Mesenchymal stem cell (in vitro differentiated cells and primary cell): ENCODE measurements around the gene FH.

ENCODE experiments used
- DNase-seq: peaks from one replicate; pipeline ENCODE4 v3.0.0-alpha.2; 2013
- H2AFZ ChIP-seq: one replicate; pipeline ENCODE4 v1.6.1; 2013; ENCODE audit warnings: low read depth, mild to moderate bottlenecking, control low read depth, inconsistent platforms, low read length, moderate library complexity
- H2AK5ac ChIP-seq: 2 replicates; pipeline ENCODE4 v1.6.1; 2013; ENCODE audit warnings: low read length, moderate library complexity, mild to moderate bottlenecking, inconsistent platforms; ENCODE audit not compliant: severe bottlenecking
- H2BK120ac ChIP-seq: one replicate; pipeline ENCODE4 v1.6.1; 2013; ENCODE audit warnings: low read depth, mild to moderate bottlenecking, inconsistent platforms, low read length, moderate library complexity
- H2BK12ac ChIP-seq, 2 experiments: one replicate each; pipeline ENCODE4 v1.6.1; 2013; ENCODE audit warnings: inconsistent platforms in 2 of 2, low read length in 2 of 2, mild to moderate bottlenecking in 2 of 2, moderate library complexity in 2 of 2, control low read depth in 1 of 2
- H2BK15ac ChIP-seq: one replicate; pipeline ENCODE4 v1.6.1; 2013; ENCODE audit warnings: mild to moderate bottlenecking, low read depth, inconsistent platforms; ENCODE audit not compliant: poor library complexity, severe bottlenecking
- H2BK5ac ChIP-seq: 2 replicates; pipeline ENCODE4 v1.6.1; 2013; ENCODE audit warnings: low read depth, mild to moderate bottlenecking, low read length, control low read depth, inconsistent platforms; ENCODE audit not compliant: poor library complexity, severe bottlenecking
- H3K14ac ChIP-seq, 2 experiments: one replicate each; pipeline ENCODE4 v1.6.1; 2013; ENCODE audit warnings: inconsistent platforms in 2 of 2, low read length in 2 of 2, control low read depth in 1 of 2, mild to moderate bottlenecking in 1 of 2, moderate library complexity in 1 of 2
- H3K18ac ChIP-seq, 2 experiments: one replicate each; pipeline ENCODE4 v1.6.1; 2013; ENCODE audit warnings: inconsistent platforms in 2 of 2, low read length in 2 of 2, control low read depth in 1 of 2, low read depth in 1 of 2, mild to moderate bottlenecking in 1 of 2
- H3K23ac ChIP-seq, 2 experiments: one replicate each; pipeline ENCODE4 v1.6.1; 2013; ENCODE audit warnings: inconsistent platforms in 2 of 2, low read length in 2 of 2, mild to moderate bottlenecking in 2 of 2, moderate library complexity in 2 of 2, control low read depth in 1 of 2
- H3K27ac ChIP-seq: 2 replicates; pipeline ENCODE4 v1.5.1; 2013; ENCODE audit warnings: mild to moderate bottlenecking, moderate library complexity, low read length, control low read depth, inconsistent platforms; ENCODE audit not compliant: poor library complexity, severe bottlenecking
- H3K27me3 ChIP-seq, 2 experiments: 2 replicates each; pipeline versions ENCODE4 v1.6.1 to v1.7.0; 2013; ENCODE audit warnings: low read length in 2 of 2, mild to moderate bottlenecking in 2 of 2, moderate library complexity in 2 of 2, control low read depth in 1 of 2, inconsistent platforms in 1 of 2; ENCODE audit not compliant: control insufficient read depth in 1 of 2, insufficient read depth in 1 of 2
- H3K36me3 ChIP-seq, 2 experiments: 2 replicates each; pipeline versions ENCODE4 v1.6.1 to v1.7.0; 2013; ENCODE audit warnings: low read length in 2 of 2, control low read depth in 1 of 2, inconsistent platforms in 1 of 2, low read depth in 1 of 2, mild to moderate bottlenecking in 1 of 2; ENCODE audit not compliant: insufficient read depth in 2 of 2, control insufficient read depth in 1 of 2
- H3K4ac ChIP-seq, 2 experiments: one replicate each; pipeline ENCODE4 v1.6.1; 2013; ENCODE audit warnings: inconsistent platforms in 2 of 2, low read length in 2 of 2, mild to moderate bottlenecking in 2 of 2, moderate library complexity in 2 of 2, control low read depth in 1 of 2, low read depth in 1 of 2
- H3K4me1 ChIP-seq: 2 replicates; pipeline ENCODE4 v1.6.1; 2013; ENCODE audit warnings: low read depth, low read length, control low read depth; ENCODE audit not compliant: control insufficient read depth, insufficient read depth
- H3K4me2 ChIP-seq: 2 replicates; pipeline ENCODE4 v1.6.1; 2013; ENCODE audit warnings: low read length, mild to moderate bottlenecking, inconsistent platforms; ENCODE audit not compliant: poor library complexity, severe bottlenecking
- H3K4me3 ChIP-seq, 2 experiments: 2 replicates each; pipeline versions ENCODE4 v1.5.1 to v1.7.0; 2013; ENCODE audit warnings: low read length in 2 of 2, mild to moderate bottlenecking in 2 of 2, control low read depth in 1 of 2, low read depth in 1 of 2; ENCODE audit not compliant: insufficient read depth in 1 of 2
- H3K79me1 ChIP-seq: replicated peaks from 2 replicates; pipeline ENCODE4 v1.6.1; 2013; ENCODE audit warnings: mild to moderate bottlenecking, control low read depth, low read length, inconsistent platforms; ENCODE audit not compliant: poor library complexity, severe bottlenecking
- H3K9ac ChIP-seq: 2 replicates; pipeline ENCODE4 v1.7.0; 2013; ENCODE audit warnings: mild to moderate bottlenecking, low read length, moderate library complexity
- H3K9me3 ChIP-seq: 2 replicates; pipeline ENCODE4 v1.7.0; 2013; ENCODE audit warnings: mild to moderate bottlenecking, low read length; ENCODE audit not compliant: control insufficient read depth
- H4K8ac ChIP-seq: one replicate; pipeline ENCODE4 v1.6.1; 2013; ENCODE audit warnings: inconsistent platforms, mild to moderate bottlenecking, low read length, moderate library complexity
- H4K91ac ChIP-seq: one replicate; pipeline ENCODE4 v1.6.1; 2013; ENCODE audit warnings: mild to moderate bottlenecking, low read length, inconsistent platforms
- WGBS: methylation state at CpG from one replicate; pipeline ENCODE4 v1.1.7; 2013; ENCODE audit warnings: mixed read lengths; 5-methylcytosine and 5-hydroxymethylcytosine counted together

The FH gene

GRCh38 chr1:241459186-241459802 is 60.3 kb downstream of the FH start:
- Histone ChIP-seq H3K9ac (no peak overlapping the region), H4K91ac (no peak overlapping the region), H3K79me1 (no peaks in the 10 kb centered on the region), H2BK120ac (no peak overlapping the region), H3K36me3 (no peaks in the 10 kb centered on the region), H3K4ac (no peak overlapping the region), H2BK15ac (no peak overlapping the region), H3K4me2 (no peak overlapping the region), H2BK12ac (no peak overlapping the region), H3K4me1 (no peaks in the 10 kb centered on the region), H3K27me3 (no peaks in the 10 kb centered on the region), H3K4me3 (no peak overlapping the region), H3K23ac (no peak overlapping the region), H2BK5ac (no peak overlapping the region), H2AFZ (no peak overlapping the region), H4K8ac (no peak overlapping the region), H3K9me3 (no peaks in the 10 kb centered on the region), H2AK5ac (no peak overlapping the region), H3K18ac (no peak overlapping the region), H3K27ac (no peak overlapping the region), H3K14ac (no peak overlapping the region)
- DNase-seq: no peak
- WGBS: 39% methylated on average over 2 of the region's 2 CpGs

DNA sequence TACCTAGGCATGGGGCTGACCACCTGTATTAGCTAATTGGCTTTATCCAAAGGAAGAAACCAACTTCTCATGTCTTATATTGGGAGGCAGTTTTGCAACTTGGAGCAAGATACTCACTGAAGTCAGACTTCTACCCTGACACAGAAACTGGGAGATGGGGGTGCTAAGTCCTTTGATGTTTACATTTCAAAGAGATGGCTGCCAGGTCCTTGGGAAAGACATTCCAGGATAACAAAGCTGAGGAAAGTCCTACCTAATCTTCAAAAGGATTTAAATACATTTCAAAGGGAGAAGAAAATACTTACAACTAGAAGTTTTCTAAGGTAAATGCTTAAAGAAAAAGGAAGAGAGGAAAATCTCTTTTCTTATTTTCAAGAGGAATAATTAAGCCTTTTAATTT is 62.1 kb downstream of the FH start:
- H3K79me1 ChIP-seq: no peaks in the 10 kb centered on the region
- no peak overlapping the region for H3K9ac ChIP-seq
- no peaks in the 10 kb centered on the region for H3K36me3 ChIP-seq
- no peak overlapping the region for H2BK12ac ChIP-seq
- no peak for DNase-seq
- no peak overlapping the region for H2AK5ac ChIP-seq
- no peak overlapping the region for H2BK15ac ChIP-seq
- no peak overlapping the region for H3K27ac ChIP-seq
- H3K4ac ChIP-seq: no peak overlapping the region
- no peak overlapping the region for H2BK120ac ChIP-seq
- H2BK5ac ChIP-seq: no peak overlapping the region
- H3K27me3 ChIP-seq: no peaks in the 10 kb centered on the region
- no peaks in the 10 kb centered on the region for H3K4me1 ChIP-seq
- H3K14ac ChIP-seq: no peak overlapping the region
- H3K4me3 ChIP-seq: no peak overlapping the region
- no peak overlapping the region for H2AFZ ChIP-seq
- no peak overlapping the region for H4K91ac ChIP-seq
- no peaks in the 10 kb centered on the region for H3K9me3 ChIP-seq
- H3K23ac ChIP-seq: no peak overlapping the region
- no peak overlapping the region for H4K8ac ChIP-seq
- no peak overlapping the region for H3K4me2 ChIP-seq
- no peak overlapping the region for H3K18ac ChIP-seq

GRCh38 chr1:241456743-241457142 is 62.8 kb downstream of the FH start:
- Histone ChIP-seq H2BK12ac (no peak overlapping the region), H4K91ac (no peak overlapping the region), H3K79me1 (no peaks in the 10 kb centered on the region), H2AK5ac (no peak overlapping the region), H3K18ac (no peak overlapping the region), H3K4me1 (no peaks in the 10 kb centered on the region), H2BK120ac (no peak overlapping the region), H2BK5ac (no peak overlapping the region), H3K14ac (no peak overlapping the region), H3K9ac (no peak overlapping the region), H3K4me3 (no peak overlapping the region), H3K9me3 (no peaks in the 10 kb centered on the region), H2BK15ac (no peak overlapping the region), H3K27me3 (no peaks in the 10 kb centered on the region), H3K4me2 (no peak overlapping the region), H3K4ac (no peak overlapping the region), H3K36me3 (no peaks in the 10 kb centered on the region), H2AFZ (no peak overlapping the region), H3K23ac (no peak overlapping the region), H4K8ac (no peak overlapping the region), H3K27ac (no peak overlapping the region)
- WGBS: no CpG with 5 or more reads among the region's 1 CpG
- no peak for DNase-seq

GRCh38 chr1:241453732-241454131 is 65.8 kb downstream of the FH start:
- no peak overlapping the region for H3K4ac ChIP-seq
- no peak overlapping the region for H2AFZ ChIP-seq
- no peaks in the 10 kb centered on the region for H3K27me3 ChIP-seq
- peaks cover 5% of the 10 kb centered on the region for H3K9me3 ChIP-seq
- H3K4me1 ChIP-seq: no peaks in the 10 kb centered on the region
- H2AK5ac ChIP-seq: no peak overlapping the region
- WGBS: 100% methylated on average over 1 of the region's 1 CpG
- H2BK5ac ChIP-seq: no peak overlapping the region
- DNase-seq: no peak
- H3K4me3 ChIP-seq: no peak overlapping the region
- H2BK12ac ChIP-seq: no peak overlapping the region
- H3K23ac ChIP-seq: no peak overlapping the region
- H3K18ac ChIP-seq: no peak overlapping the region
- H4K91ac ChIP-seq: no peak overlapping the region
- no peak overlapping the region for H3K4me2 ChIP-seq
- no peak overlapping the region for H3K9ac ChIP-seq
- H3K14ac ChIP-seq: no peak overlapping the region
- H3K79me1 ChIP-seq: no peaks in the 10 kb centered on the region
- H4K8ac ChIP-seq: no peak overlapping the region
- no peak overlapping the region for H3K27ac ChIP-seq
- H2BK120ac ChIP-seq: no peak overlapping the region
- no peaks in the 10 kb centered on the region for H3K36me3 ChIP-seq
- no peak overlapping the region for H2BK15ac ChIP-seq
